Measurements from ENCODE around the gene AOAH. TPM values are rescaled to one million over a fixed set of nuclear protein-coding genes. Genes with fewer than 3 reads are reported as not detected.

AOAH gene
- total RNA-seq, 1 experiment from 2014 or later, result not detected

DNA sequence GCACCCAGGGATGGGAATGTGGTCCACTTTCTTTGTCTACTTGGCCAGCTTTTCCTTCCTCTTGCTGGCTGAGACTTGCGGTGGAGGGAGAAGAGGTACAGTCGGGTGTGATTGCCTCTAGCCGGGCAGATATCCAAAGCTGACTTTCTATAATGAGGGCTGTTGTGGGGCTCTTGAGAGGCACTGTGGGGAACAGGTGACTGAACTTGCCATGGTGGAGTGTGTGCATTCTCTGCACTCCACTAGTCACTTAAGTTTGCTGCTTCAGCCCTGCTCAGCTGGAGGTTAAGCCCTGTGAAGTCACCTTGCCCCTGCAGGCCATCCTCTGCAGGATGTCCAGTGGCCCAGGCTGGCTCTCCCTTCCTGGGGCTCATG lies 116.6 kb downstream of the AOAH start:
- Mint-ChIP-seq H3K27ac (ENCODE audit: low read depth, unreplicated experiment) (no peak overlapping the region), H3K4me1 (ENCODE audit: insufficient read depth, unreplicated experiment) (peaks cover 16% of the 10 kb centered on the region), H3K9me3 (ENCODE audit: unreplicated experiment) (no peaks in the 10 kb centered on the region), H3K36me3 (ENCODE audit: insufficient read depth, unreplicated experiment) (no peaks in the 10 kb centered on the region), H3K27me3 (ENCODE audit: insufficient read depth, unreplicated experiment) (no peaks in the 10 kb centered on the region), H3K4me3 (ENCODE audit: unreplicated experiment) (no peak overlapping the region)
- POLR2A ChIA-PET, result no interaction called here
- DNase-seq (ENCODE audit: unreplicated experiment), result no peak
- CTCF ChIA-PET, result no interaction called here
- intact Hi-C loops (cut with micrococcal nuclease), result no loop called here
- no TSS peak for BruUV-seq (replicated peaks)
- TF ChIP-seq CTCF (IDR thresholded peaks at IDR 0.05; ENCODE audit: unreplicated experiment), result no peak

- Mint-ChIP-seq H3K27me3 (ENCODE audit: insufficient read depth, unreplicated experiment) (no peaks in the 10 kb centered on the region), H3K9me3 (ENCODE audit: unreplicated experiment) (no peaks in the 10 kb centered on the region), H3K36me3 (ENCODE audit: insufficient read depth, unreplicated experiment) (no peaks in the 10 kb centered on the region), H3K27ac (ENCODE audit: low read depth, unreplicated experiment) (no peak overlapping the region), H3K4me3 (ENCODE audit: unreplicated experiment) (no peak overlapping the region), H3K4me1 (ENCODE audit: insufficient read depth, unreplicated experiment) (peaks cover 19% of the 10 kb centered on the region)
- TF ChIP-seq CTCF (IDR thresholded peaks at IDR 0.05; ENCODE audit: unreplicated experiment), result no peak
- ChIA-PET POLR2A (interaction anchor here (0.7 kb wide), 1 partner anchor 61 kb away, joined by 3 read pairs; no protein-coding TSS in a partner anchor), CTCF (no interaction called here)
- intact Hi-C loops (cut with micrococcal nuclease), result no loop called here
- no TSS peak for BruUV-seq (replicated peaks)
- DNase-seq (ENCODE audit: unreplicated experiment), result no peak
These were observed 117.1 kb downstream of the AOAH start for GRCh38 chr7:36606976-36607720.

GRCh38 chr7:36606153-36606975 lies 117.9 kb downstream of the AOAH start:
- CTCF ChIA-PET, result interaction anchor here (0.6 to 2.9 kb wide), 4 partner anchors 42 to 576 kb away, joined by 3 to 8 read pairs (median 6); no protein-coding TSS in a partner anchor
- no peak overlapping the region for H3K27ac Mint-ChIP-seq (ENCODE audit: low read depth, unreplicated experiment)
- H3K4me1 Mint-ChIP-seq (ENCODE audit: insufficient read depth, unreplicated experiment), result peaks cover 26% of the 10 kb centered on the region
- TF ChIP-seq CTCF (IDR thresholded peaks at IDR 0.05; ENCODE audit: unreplicated experiment), result no peak
- no peaks in the 10 kb centered on the region for H3K36me3 Mint-ChIP-seq (ENCODE audit: insufficient read depth, unreplicated experiment)
- intact Hi-C loops (cut with micrococcal nuclease), result no loop called here
- POLR2A ChIA-PET, result interaction anchor here (0.7 kb wide), 1 partner anchor 61 kb away, joined by 3 read pairs; no protein-coding TSS in a partner anchor
- BruUV-seq (replicated peaks), result no TSS peak
- no peak for DNase-seq (ENCODE audit: unreplicated experiment)
- no peaks in the 10 kb centered on the region for H3K9me3 Mint-ChIP-seq (ENCODE audit: unreplicated experiment)
- no peaks in the 10 kb centered on the region for H3K27me3 Mint-ChIP-seq (ENCODE audit: insufficient read depth, unreplicated experiment)
- H3K4me3 Mint-ChIP-seq (ENCODE audit: unreplicated experiment), result no peak overlapping the region
